Retinal pigment epithelial cell (primary cell): ENCODE data around the gene RNF40.

Source experiments
- DNase-seq: peaks from one replicate; pipeline ENCODE4 v3.0.0-alpha.2; 2010; ENCODE audit warnings: low read depth
- H3K4me3 ChIP-seq: 2 replicates; pipeline ENCODE4 v1.5.1; 2011; ENCODE audit warnings: mild to moderate bottlenecking, low read length, control low read depth, moderate library complexity
- CTCF ChIP-seq: conservative IDR thresholded peaks from 2 replicates; pipeline ENCODE4 v1.5.1; 2011; ENCODE audit warnings: low read depth, low read length, control low read depth, inconsistent platforms

Gene RNF40

DNA sequence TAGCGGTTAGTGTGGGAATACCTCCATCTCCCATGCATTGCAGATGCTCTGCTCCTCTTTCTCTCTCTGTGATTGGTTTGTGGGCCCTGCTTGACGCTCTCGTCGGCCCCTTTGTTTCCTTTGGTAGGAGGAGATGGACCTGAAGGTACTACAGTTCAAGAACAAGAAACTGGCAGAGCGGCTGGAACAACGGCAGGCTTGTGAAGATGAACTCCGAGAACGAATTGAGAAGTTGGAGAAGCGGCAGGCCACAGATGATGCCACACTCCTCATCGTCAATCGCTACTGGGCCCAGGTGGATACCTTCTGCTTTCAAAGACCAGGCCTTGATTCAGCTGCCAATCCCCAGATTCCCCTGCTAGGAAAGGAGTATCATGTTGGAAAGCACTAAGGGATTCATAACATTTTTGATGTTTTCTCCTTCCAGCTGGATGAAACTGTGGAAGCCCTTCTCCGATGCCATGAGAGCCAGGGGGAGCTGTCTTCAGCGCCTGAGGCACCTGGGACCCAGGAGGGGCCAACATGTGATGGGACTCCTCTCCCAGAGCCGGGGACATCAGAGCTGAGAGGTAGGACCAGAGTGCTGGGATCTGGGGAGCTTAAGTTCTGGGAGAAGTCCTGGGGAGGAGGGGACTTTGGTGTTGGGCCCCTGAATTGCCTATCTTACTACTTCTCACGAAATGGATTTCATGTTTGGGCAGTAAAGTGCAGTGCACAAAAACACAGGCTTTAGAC lies 1.0 kb downstream of the RNF40 start:
- no peak for DNase-seq
- TF ChIP-seq CTCF: no peak
- H3K4me3 ChIP-seq: peak overlapping the region; percentile 95

- DNase-seq: no peak
- no peak overlapping the region for H3K4me3 ChIP-seq
- TF ChIP-seq CTCF: no peak
Measured at GRCh38 chr16:30764086-30764485, 2.0 kb downstream of the RNF40 start.

- no peak for DNase-seq
- no peak for TF ChIP-seq CTCF
- no peak overlapping the region for H3K4me3 ChIP-seq
Measured at GRCh38 chr16:30764816-30765465, 2.8 kb downstream of the RNF40 start.

DNA sequence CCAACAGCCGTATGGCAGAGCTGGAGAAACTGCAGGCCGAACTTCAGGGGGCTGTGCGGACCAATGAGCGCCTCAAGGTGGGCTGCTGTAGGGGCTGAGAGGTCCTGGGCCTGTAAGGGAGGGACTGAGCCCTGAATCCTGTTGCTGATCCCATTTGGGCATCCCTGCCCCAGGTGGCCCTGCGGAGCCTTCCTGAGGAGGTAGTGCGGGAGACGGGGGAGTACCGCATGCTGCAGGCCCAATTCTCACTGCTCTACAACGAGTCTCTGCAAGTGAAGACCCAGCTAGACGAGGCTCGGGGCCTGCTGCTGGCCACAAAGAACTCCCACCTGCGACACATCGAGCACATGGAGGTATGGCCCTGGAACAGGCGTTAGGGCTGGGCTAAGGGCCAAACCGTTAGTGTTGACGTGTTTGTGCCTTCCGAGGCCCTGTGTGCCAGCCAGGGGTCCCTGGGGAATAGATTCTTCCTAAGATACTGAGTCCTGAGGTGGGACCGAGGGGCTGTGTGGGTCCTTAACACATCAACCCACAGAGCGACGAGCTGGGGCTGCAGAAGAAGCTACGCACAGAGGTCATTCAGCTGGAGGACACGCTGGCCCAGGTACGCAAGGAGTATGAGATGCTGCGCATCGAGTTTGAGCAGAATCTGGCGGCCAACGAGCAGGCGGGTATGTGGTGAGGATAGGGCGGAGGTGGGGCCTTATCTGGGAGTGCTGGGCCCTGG lies 4.2 kb downstream of the RNF40 start:
- no peak for TF ChIP-seq CTCF
- H3K4me3 ChIP-seq: no peak overlapping the region
- DNase-seq: no peak

- no peak overlapping the region for H3K4me3 ChIP-seq
- DNase-seq: no peak
- no peak for TF ChIP-seq CTCF
Measured at GRCh38 chr16:30766933-30767284, 4.8 kb downstream of the RNF40 start.

- DNase-seq: no peak
- TF ChIP-seq CTCF: no peak
Measured at GRCh38 chr16:30767767-30768465, 5.8 kb downstream of the RNF40 start.

More at GRCh38 chr16:30767767-30768465, 5.8 kb downstream of the RNF40 start:
- no peak overlapping the region for H3K4me3 ChIP-seq
